Panc1 (cell line): ENCODE measurements around the gene CCDC178. TPM values are rescaled to one million over a fixed set of nuclear protein-coding genes. Genes with fewer than 3 reads are reported as not detected.

Source experiments
- ATAC-seq: fragments of 200-7000 bp; cut with Tn5 transposase; 2 replicates; pipeline ENCODE4 v1.9.1; 2020; ENCODE audit warnings: mild to moderate bottlenecking, moderate library complexity
- BruUV-seq: library from RNA; stranded (reverse); fragments of 400-500 nt; replicated peaks from 2 replicates; lab custom pipeline; 2021; lab: Mats Ljungman, UMichigan
- CTCF ChIA-PET: fragments of 300-600 bp; sonication (Branson Sonifier 250); formaldehyde crosslinking; loops from one replicate; lab custom pipeline; 2022; ENCODE audit warnings: antibody characterized with exemption; lab: Charles Lee
- POLR2A ChIA-PET: fragments of 300-600 bp; sonication (Branson Sonifier 250); formaldehyde crosslinking; loops from one replicate; lab custom pipeline; 2022; ENCODE audit warnings: antibody characterized with exemption; lab: Charles Lee
- DNase-seq: peaks from one replicate; pipeline ENCODE4 v3.0.0-alpha.2; 2010; ENCODE audit warnings: low read depth, low spot score
- H3K27ac ChIP-seq: 2 replicates; pipeline ENCODE4 v1.5.1; 2011; ENCODE audit warnings: mild to moderate bottlenecking, low read length, inconsistent platforms
- H3K27me3 ChIP-seq: fragments of 200-500 bp; sonication (Bioruptor generic); 2 replicates; pipeline ENCODE4 v1.6.0; 2014; ENCODE audit warnings: low read length, inconsistent platforms; ENCODE audit not compliant: control insufficient read depth, insufficient read depth
- H3K36me3 ChIP-seq: fragments of 200-500 bp; sonication (Bioruptor generic); 2 replicates; pipeline ENCODE4 v1.5.1; 2014; ENCODE audit warnings: inconsistent platforms, mild to moderate bottlenecking, low read length, moderate library complexity; ENCODE audit not compliant: control insufficient read depth, insufficient read depth
- H3K4me1 ChIP-seq: 2 replicates; pipeline ENCODE4 v1.5.1; 2011; ENCODE audit warnings: inconsistent platforms, mild to moderate bottlenecking, low read length, moderate library complexity; ENCODE audit not compliant: control insufficient read depth, insufficient read depth
- H3K4me3 ChIP-seq, 2 experiments: 2 replicates each; pipeline ENCODE4 v1.5.1; 2011 to 2012; ENCODE audit warnings: low read depth in 2 of 2, low read length in 2 of 2, mild to moderate bottlenecking in 2 of 2, inconsistent platforms in 1 of 2, moderate library complexity in 1 of 2
- H3K9me3 ChIP-seq: fragments of 200-500 bp; sonication (Bioruptor generic); 2 replicates; pipeline ENCODE4 v1.5.1; 2014; ENCODE audit warnings: low read depth, mild to moderate bottlenecking, inconsistent platforms, low read length, moderate library complexity; ENCODE audit not compliant: control insufficient read depth, insufficient read depth
- CTCF ChIP-seq: fragments of 450-650 bp; IDR thresholded peaks from 2 replicates; pipeline ENCODE4 v1.5.1; 2017; ENCODE audit warnings: mild to moderate bottlenecking
- POLR2AphosphoS5 ChIP-seq: IDR thresholded peaks from 2 replicates; pipeline ENCODE4 v1.6.1; 2012; ENCODE audit warnings: mild to moderate bottlenecking, low read depth, low read length, moderate library complexity
- REST ChIP-seq, 2 experiments: IDR thresholded peaks; 2 replicates each; pipeline ENCODE4 v1.6.1; 2011 to 2012; ENCODE audit warnings: low read depth in 2 of 2, control low read depth in 1 of 2, low read length in 1 of 2, mild to moderate bottlenecking in 1 of 2, moderate library complexity in 1 of 2; ENCODE audit not compliant: insufficient read depth in 1 of 2
- SIN3A ChIP-seq: IDR thresholded peaks from 2 replicates; pipeline ENCODE4 v1.6.1; 2012; ENCODE audit warnings: low read depth, mild to moderate bottlenecking, low read length, moderate library complexity, borderline replicate concordance; ENCODE audit not compliant: insufficient read depth
- TCF7L2 ChIP-seq: IDR thresholded peaks from 2 replicates; pipeline ENCODE4 v1.6.1; 2011; ENCODE audit warnings: mild to moderate bottlenecking, low read depth, low read length, inconsistent platforms
- in situ Hi-C: cut with HindIII; loops from 2 replicates; pipeline ENCODE4 v1.10.0; 2016; ENCODE audit warnings: low sequenced_read_pairs, low pct_unique_long_range_greater_than_20kb
- intact Hi-C: fragments of 100-400 bp; cut with micrococcal nuclease; formaldehyde crosslinking; loops from one replicate; pipeline ENCODE4 v1.10.0; 2022; ENCODE audit not compliant: unreplicated experiment
- total RNA-seq: library from RNA; stranded (reverse); gene quantifications from one replicate; pipeline ENCODE4 v1.2.1, GENCODE V29; 2021; ENCODE audit not compliant: unreplicated experiment

CCDC178 gene
- total RNA-seq, 1 experiment from 2014 or later: not detected

DNA sequence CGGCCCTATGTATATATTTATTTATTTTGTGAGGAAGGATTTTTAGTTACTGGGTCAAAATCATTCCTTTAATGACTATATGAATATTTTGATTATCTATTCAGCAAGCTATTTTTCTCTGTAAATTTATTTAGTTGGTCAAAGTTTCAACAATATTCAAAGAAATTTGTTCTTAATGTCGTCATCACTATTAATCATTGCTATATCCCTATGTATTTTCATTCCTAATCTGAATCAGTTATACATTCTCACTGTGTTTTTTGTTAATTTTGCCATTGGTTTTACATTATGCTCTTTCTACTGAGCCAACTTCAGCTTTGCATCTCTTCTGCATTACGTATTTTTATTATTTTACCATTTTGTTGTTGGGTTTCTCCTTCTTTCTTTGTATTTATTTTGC lies 105.7 kb downstream of the CCDC178 start:
- Histone ChIP-seq H3K36me3 (no peaks in the 10 kb centered on the region), H3K4me1 (no peaks in the 10 kb centered on the region), H3K27me3 (no peaks in the 10 kb centered on the region), H3K27ac (no peak overlapping the region), H3K4me3 (no peak overlapping the region), H3K9me3 (0 out of 2 replicates have a peak, but pooled peaks cover 2% of the 10 kb centered on the region)
- BruUV-seq: no TSS peak
- TF ChIP-seq TCF7L2 (no peak), POLR2AphosphoS5 (no peak), CTCF (no peak), REST (IDR thresholded peaks at IDR 0.05; ENCODE audit: insufficient read depth in 1 of 2, low read depth in 2 of 2, low read length in 1 of 2) (no peak), SIN3A (no peak)
- POLR2A ChIA-PET: no interaction called here
- no peak for ATAC-seq
- intact Hi-C loops: no loop called here
- CTCF ChIA-PET: no interaction called here
- in situ Hi-C loops: no loop called here
- DNase-seq: no peak

DNA sequence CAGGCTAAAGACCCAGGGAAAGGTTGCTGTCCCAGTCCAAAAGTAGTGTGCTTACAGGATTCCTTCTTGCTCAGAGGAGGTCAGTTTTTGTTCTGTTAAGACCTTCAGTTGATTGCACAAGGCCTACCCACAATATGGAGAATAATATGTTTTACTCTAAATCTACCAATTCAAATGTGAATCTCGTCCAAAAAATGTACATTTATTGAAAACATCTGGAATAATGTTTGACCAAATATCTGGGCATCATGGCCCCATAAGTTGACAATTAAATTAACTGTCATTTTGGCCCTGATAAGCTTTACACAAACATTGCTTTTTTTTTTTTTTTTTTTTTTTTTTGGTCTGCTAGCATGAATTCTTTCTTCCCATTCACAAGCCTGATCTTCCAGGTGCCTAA lies 109.8 kb downstream of the CCDC178 start:
- TF ChIP-seq REST (IDR thresholded peaks at IDR 0.05; ENCODE audit: insufficient read depth in 1 of 2, low read depth in 2 of 2, low read length in 1 of 2): no peak
- BruUV-seq: no TSS peak
- no peak overlapping the region for H3K27ac ChIP-seq
- H3K9me3 ChIP-seq: no peaks in the 10 kb centered on the region
- no peak overlapping the region for H3K4me3 ChIP-seq
- intact Hi-C loops (no loop called here), in situ Hi-C loops (no loop called here)
- ChIA-PET POLR2A (no interaction called here), CTCF (no interaction called here)
- no peaks in the 10 kb centered on the region for H3K4me1 ChIP-seq
- no peaks in the 10 kb centered on the region for H3K27me3 ChIP-seq
- no peaks in the 10 kb centered on the region for H3K36me3 ChIP-seq
- ATAC-seq: no peak
- no peak for DNase-seq
